Esophagus muscularis mucosa (tissue), 4 donors: Measurements from ENCODE around the gene KLHL25. TPM values are rescaled to one million over a fixed set of nuclear protein-coding genes. Genes with fewer than 3 reads are reported as not detected.

Experiments
- DNase-seq: peaks from one replicate; pipeline ENCODE4 v3.0.0-alpha.2; 2017; ENCODE audit errors: extremely low spot score
- H3K27ac ChIP-seq, 4 donors: fragments of 200-600 bp; sonication (generic); replicated peaks in 1 of 4; 1 replicate in 3 of 4; 2 replicates in 1 of 4; pipeline ENCODE4 v1.5.1; 2016 to 2019; ENCODE audit warnings: mild to moderate bottlenecking in 1 of 4
- H3K27me3 ChIP-seq, 4 donors: fragments of 200-600 bp; sonication (generic); one replicate each; pipeline versions ENCODE4 v1.5.1 to v1.6.0; 2016 to 2019
- H3K36me3 ChIP-seq, 4 donors: fragments of 200-600 bp; sonication (generic); one replicate each; pipeline ENCODE4 v1.5.1; 2016 to 2019
- H3K4me1 ChIP-seq, 4 donors: fragments of 200-600 bp; sonication (generic); one replicate each; pipeline ENCODE4 v1.5.1; 2016 to 2019
- H3K4me3 ChIP-seq, 4 donors: fragments of 200-600 bp; sonication (generic); 1 replicate in 2 of 4; 2 replicates in 2 of 4; pipeline ENCODE4 v1.5.1; 2016 to 2019; ENCODE audit warnings: mild to moderate bottlenecking in 4 of 4, moderate library complexity in 1 of 4
- H3K9me3 ChIP-seq, 4 donors: fragments of 200-600 bp; sonication (generic); 1 replicate in 3 of 4; 2 replicates in 1 of 4; pipeline ENCODE4 v1.5.1; 2016 to 2019
- CTCF ChIP-seq, 3 experiments: fragments of 200-600 bp in 2 of 3; fragments of 450-650 bp in 1 of 3; sonication (generic) in 2 of 3; IDR thresholded peaks; one replicate each; pipeline ENCODE4 v1.5.1; 2017 to 2019; ENCODE audit warnings: antibody characterized with exemption in 3 of 3, mild to moderate bottlenecking in 2 of 3, moderate library complexity in 1 of 3
- EP300 ChIP-seq: sonication (generic); formaldehyde crosslinking; IDR thresholded peaks from one replicate; pipeline ENCODE4 v1.6.1; 2017; ENCODE audit warnings: antibody characterized with exemption
- POLR2A ChIP-seq: fragments of 450-650 bp; IDR thresholded peaks from one replicate; pipeline ENCODE4 v1.6.1; 2017; ENCODE audit warnings: antibody characterized with exemption, moderate library complexity, mild to moderate bottlenecking, low read depth
- POLR2AphosphoS5 ChIP-seq, 2 donors: sonication (generic); formaldehyde crosslinking; IDR thresholded peaks; one replicate each; pipeline ENCODE4 v1.6.1; 2017; ENCODE audit warnings: antibody characterized with exemption in 2 of 2
- WGBS: methylation state at CpG from one replicate; pipeline ENCODE4 v1.1.5; 2018; 5-methylcytosine and 5-hydroxymethylcytosine counted together
- intact Hi-C: fragments of 100-400 bp; cut with DNase I; formaldehyde crosslinking; loops from one replicate; pipeline ENCODE4 v1.15.1; 2023
- total RNA-seq, 4 donors: library from RNA; depleted of rRNA; stranded (reverse); fragments of >200 nt; gene quantifications; one replicate each; pipeline versions ENCODE4 v1.1.0 to v1.2.1, GENCODE V29; 2016

The KLHL25 gene
- total RNA-seq, 4 donors from 2014 or later, result 10.8 to 24.4 (median 12.0) TPM

GRCh38 chr15:85795337-85796305 is 896 bp upstream of the KLHL25 start:
- Histone ChIP-seq H3K27me3 (no peaks in the 10 kb centered on the region), H3K9me3 (no peaks in the 10 kb centered on the region), H3K36me3 (no peaks in the 10 kb centered on the region), H3K4me1 (peaks cover 14 to 45% (median 28%) of the 10 kb centered on the region in 4 donors), H3K4me3 (peak overlapping the region; percentile 81 to 96 (median 92)), H3K27ac (peak overlapping the region in 3 of 4 donors; percentile 88 to 97 (median 92))
- TF ChIP-seq POLR2A, result no peak
- TF ChIP-seq EP300, result no peak
- TF ChIP-seq POLR2AphosphoS5 (IDR thresholded peaks at IDR 0.05), result no peak
- no peak for TF ChIP-seq CTCF (IDR thresholded peaks at IDR 0.05)
- intact Hi-C loops, result no loop called here
- DNase-seq, result no peak
- WGBS, result 53% methylated on average over 15 of the region's 15 CpGs

GRCh38 chr15:85793641-85794597 is 806 bp downstream of the KLHL25 start:
- no peak for TF ChIP-seq POLR2AphosphoS5 (IDR thresholded peaks at IDR 0.05)
- TF ChIP-seq POLR2A, result no peak
- TF ChIP-seq EP300, result no peak
- no peak for TF ChIP-seq CTCF (IDR thresholded peaks at IDR 0.05)
- DNase-seq, result no peak
- Histone ChIP-seq H3K27ac (peak overlapping the region; percentile 88 to 97 (median 94)), H3K27me3 (no peaks in the 10 kb centered on the region), H3K36me3 (no peaks in the 10 kb centered on the region), H3K9me3 (no peaks in the 10 kb centered on the region), H3K4me1 (peaks cover 13 to 38% (median 24%) of the 10 kb centered on the region in 4 donors), H3K4me3 (peak overlapping the region; percentile 81 to 96 (median 92))
- intact Hi-C loops, result loop anchor here (5.0 kb wide), 1 partner anchor 47 kb away; no protein-coding TSS in a partner anchor
- WGBS, result 3% methylated on average over 41 of the region's 56 CpGs

- H3K27me3 ChIP-seq, result no peaks in the 10 kb centered on the region
- DNase-seq, result no peak
- H3K4me1 ChIP-seq, result peaks cover 13 to 38% (median 26%) of the 10 kb centered on the region in 4 donors
- intact Hi-C loops, result loop anchor here (5.0 kb wide), 1 partner anchor 46 kb away; no protein-coding TSS in a partner anchor
- H3K27ac ChIP-seq, result peak overlapping the region in 1 of 4 donors; percentile 88
- H3K36me3 ChIP-seq, result no peaks in the 10 kb centered on the region
- WGBS, result 61% methylated on average over 14 of the region's 14 CpGs
- H3K4me3 ChIP-seq, result peak overlapping the region; percentile 81 to 96 (median 92)
- TF ChIP-seq EP300, result no peak
- TF ChIP-seq POLR2A, result no peak
- H3K9me3 ChIP-seq, result no peaks in the 10 kb centered on the region
These were observed 1.7 kb downstream of the KLHL25 start for GRCh38 chr15:85792912-85793590.

GRCh38 chr15:85792102-85792731 is 2.5 kb downstream of the KLHL25 start:
- WGBS, result 97% methylated on average over 4 of the region's 4 CpGs
- TF ChIP-seq POLR2AphosphoS5 (IDR thresholded peaks at IDR 0.05), result no peak
- no peaks in the 10 kb centered on the region for H3K36me3 ChIP-seq
- no peak overlapping the region for H3K4me3 ChIP-seq
- H3K27ac ChIP-seq, result no peak overlapping the region
- no peaks in the 10 kb centered on the region for H3K9me3 ChIP-seq
- no peaks in the 10 kb centered on the region for H3K27me3 ChIP-seq
- H3K4me1 ChIP-seq, result peaks cover 13 to 38% (median 26%) of the 10 kb centered on the region in 4 donors
- no peak for DNase-seq
- intact Hi-C loops, result loop anchor here (5.0 kb wide), 1 partner anchor 45 kb away; no protein-coding TSS in a partner anchor

GRCh38 chr15:85789496-85789875 is 5.2 kb downstream of the KLHL25 start:
- WGBS, result 100% methylated on average over 7 of the region's 7 CpGs
- H3K4me1 ChIP-seq, result peaks cover 32 to 53% (median 47%) of the 10 kb centered on the region in 4 donors
- no peaks in the 10 kb centered on the region for H3K36me3 ChIP-seq
- DNase-seq, result no peak
- H3K4me3 ChIP-seq, result no peak overlapping the region
- H3K27ac ChIP-seq, result no peak overlapping the region
- no peaks in the 10 kb centered on the region for H3K9me3 ChIP-seq
- TF ChIP-seq POLR2A, result no peak
- no peak for TF ChIP-seq EP300
- no peak for TF ChIP-seq POLR2AphosphoS5 (IDR thresholded peaks at IDR 0.05)
- TF ChIP-seq CTCF (IDR thresholded peaks at IDR 0.05), result no peak
- H3K27me3 ChIP-seq, result no peaks in the 10 kb centered on the region
- intact Hi-C loops, result no loop called here
